ENCODE results near the gene GSC.
"Not testable (repeated sequence)": the region's sequence is repeated elsewhere in the genome, so short reads cannot be mapped to it uniquely, and the experiment has no call there.

Gene GSC

GRCh38 chr14:94746131-94746530 lies 23.8 kb downstream of the GSC start:
- DNase-seq (ENCODE audit: low read depth in 2 of 2), result no peak

- DNase-seq (ENCODE audit: low read depth in 2 of 2), result no peak
These were observed 31.2 kb downstream of the GSC start for GRCh38 chr14:94738751-94739150.

- DNase-seq (ENCODE audit: low read depth in 2 of 2), result no peak
These were observed 31.8 kb downstream of the GSC start for GRCh38 chr14:94738097-94738496.

GRCh38 chr14:94728950-94729349 lies 41.0 kb downstream of the GSC start:
- DNase-seq (ENCODE audit: low read depth in 2 of 2), result no peak

GRCh38 chr14:94728440-94728839 lies 41.5 kb downstream of the GSC start:
- DNase-seq (ENCODE audit: low read depth in 2 of 2), result not testable (repeated sequence)

- not testable (repeated sequence) for DNase-seq (ENCODE audit: low read depth in 2 of 2)
These were observed 43.3 kb downstream of the GSC start for GRCh38 chr14:94726649-94727048.

- DNase-seq (ENCODE audit: low read depth in 2 of 2), result no peak
These were observed 44.9 kb downstream of the GSC start for GRCh38 chr14:94724993-94725392.

- no peak for DNase-seq (ENCODE audit: low read depth in 2 of 2)
These were observed 47.5 kb downstream of the GSC start for GRCh38 chr14:94722397-94722796.

Measured in fibroblast of skin of left biceps (primary cell).